Measurements from ENCODE around the gene C20orf202.

Gene C20orf202

DNA sequence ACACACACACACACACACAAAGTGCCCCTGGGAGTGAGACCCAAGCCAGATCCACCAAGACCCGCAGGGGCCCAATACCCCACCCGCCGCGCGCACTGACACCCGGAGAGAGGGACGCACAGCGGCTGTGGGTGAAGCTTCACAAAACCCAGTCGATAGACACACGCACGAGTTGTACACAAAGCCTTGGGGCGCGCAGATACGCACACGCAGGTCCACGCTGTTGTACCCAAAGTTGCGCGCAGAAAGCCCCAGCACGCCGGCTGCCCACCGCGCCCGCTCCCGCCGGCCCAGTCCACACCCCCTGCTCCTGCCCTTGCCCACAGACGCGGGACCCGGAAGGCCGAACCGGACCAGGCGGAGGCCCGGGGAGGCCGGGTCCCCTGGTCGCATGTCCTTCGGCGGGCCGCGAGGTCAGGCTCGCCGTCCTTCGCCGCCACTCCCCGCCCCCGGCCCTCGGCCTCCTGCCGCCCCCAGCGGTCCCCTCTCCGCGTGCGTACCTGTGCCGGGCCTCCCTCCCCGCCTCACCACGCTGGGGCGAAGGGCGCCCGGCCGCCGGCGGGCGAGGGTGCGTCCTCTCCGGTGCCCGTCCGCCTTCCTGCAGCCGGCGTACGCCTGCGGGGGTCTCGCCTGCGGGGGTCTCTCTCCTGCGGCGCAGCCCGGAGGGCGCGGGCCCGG, 18.5 kb upstream of the C20orf202 start, which contains the start of gene TMEM74B:
Gene TMEM74B (minus strand): TSS at position 344 of the 678 bp plus-strand sequence. CDS start 1,180 bp downstream, outside the sequence.
- no peak for DNase-seq (ENCODE audit: low spot score)

DNA sequence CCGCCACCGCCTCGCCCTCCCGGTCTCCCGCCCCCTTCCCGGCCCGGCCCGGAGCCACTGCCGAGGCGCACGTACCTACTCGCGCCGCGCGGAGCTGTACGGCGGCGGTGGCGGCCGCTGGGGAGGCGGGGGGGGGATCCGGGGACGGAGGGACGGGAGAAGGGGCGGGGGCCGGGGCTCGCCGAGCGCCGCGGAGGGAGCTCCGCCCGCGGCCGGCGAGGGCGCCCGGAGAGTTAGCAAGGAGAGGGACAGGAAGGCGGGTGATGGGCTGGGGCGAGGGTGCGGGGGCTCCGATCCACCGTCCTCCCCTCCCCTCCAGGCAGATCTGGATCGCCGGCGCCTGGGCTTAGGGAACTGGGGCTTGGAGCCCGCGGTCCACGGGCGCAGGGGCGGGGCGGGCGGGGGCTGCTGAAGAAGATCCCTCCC, 17.9 kb upstream of the C20orf202 start:
- DNase-seq (ENCODE audit: low spot score) = no peak

DNA sequence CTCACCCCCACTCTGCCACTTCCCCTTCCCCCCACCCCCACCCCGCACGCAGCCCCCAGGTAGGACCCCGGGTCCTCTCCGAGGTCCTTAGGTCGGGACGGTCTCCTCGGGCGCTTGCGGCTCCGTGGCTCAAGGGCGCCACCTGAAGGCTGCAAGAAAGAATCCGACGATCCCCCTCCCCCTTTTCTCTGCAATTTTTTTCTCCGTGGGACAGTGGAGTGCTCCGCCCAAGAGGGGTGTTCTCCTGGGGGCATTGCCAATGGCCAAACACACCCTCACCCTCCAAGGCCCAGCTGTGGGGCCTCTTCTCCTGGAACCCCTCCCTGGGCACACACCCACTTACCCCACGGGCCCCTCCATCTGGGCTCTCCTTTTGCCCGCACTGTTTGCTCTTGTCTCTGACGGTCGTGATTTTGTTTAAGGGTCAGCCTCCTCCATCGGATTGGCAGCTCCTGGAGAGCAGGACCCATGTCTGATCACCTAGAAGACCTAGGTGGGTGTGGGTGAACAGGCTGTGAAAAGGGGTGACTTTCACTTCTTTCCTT, 17.4 kb upstream of the C20orf202 start:
- DNase-seq (ENCODE audit: low spot score) = peak; percentile 8

DNA sequence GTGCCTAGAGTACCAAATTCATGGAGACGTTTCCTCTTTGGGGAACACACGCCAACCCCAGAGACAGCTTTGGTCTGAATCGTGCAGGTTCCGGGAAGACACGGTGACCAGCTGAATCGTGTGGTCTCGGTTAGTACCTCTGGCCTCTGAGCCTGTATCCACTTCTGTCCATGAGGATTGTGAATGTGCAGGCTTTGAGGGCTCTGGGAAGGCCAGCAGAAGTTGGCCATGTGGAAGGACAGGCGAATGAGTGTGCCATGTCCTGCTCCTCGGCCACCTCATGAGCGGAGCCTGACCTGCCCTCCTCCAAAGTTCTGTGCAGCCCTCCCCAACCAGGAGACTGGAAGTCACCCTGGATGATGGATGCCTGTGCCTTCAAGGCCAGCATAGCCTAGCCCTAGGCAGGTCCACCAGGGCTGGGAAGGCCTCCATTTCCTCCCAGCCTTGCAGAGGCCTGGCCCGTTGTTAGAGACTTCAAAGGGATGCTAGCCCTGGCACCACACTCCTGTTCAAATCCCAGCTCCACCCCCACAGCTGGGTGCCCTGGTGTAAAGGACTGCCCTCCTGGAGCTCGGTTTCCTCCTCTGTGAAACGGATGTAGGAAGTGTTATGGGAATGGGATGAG, 16.8 kb upstream of the C20orf202 start:
- no peak for DNase-seq (ENCODE audit: low spot score)

DNA sequence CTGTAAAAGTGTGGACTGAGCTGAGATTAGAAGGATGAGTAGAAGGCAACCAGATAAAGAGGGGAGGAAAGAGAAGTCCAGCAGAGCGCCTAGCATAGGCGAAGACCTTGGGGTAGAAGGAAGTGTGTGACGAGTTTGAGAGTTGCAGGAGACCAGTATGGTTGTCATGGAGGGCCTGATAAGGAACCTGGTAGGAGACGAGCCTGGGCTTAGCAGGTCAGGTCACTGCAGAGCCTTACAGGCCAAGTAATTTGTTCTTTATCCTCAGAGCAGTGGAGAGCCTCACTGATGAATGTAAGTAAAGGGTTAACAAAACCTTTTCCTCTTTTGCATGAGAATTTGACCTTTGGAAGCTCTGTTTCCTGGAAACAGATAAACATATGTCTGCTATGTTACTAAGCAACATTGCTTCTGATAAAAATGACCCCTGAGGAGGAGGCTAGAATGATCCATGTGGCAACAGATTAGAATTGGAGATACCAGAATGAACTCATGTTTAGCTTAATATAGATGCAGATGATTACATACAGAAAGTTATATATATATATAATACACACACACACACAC, 15.6 kb upstream of the C20orf202 start:
- DNase-seq (ENCODE audit: low spot score) = no peak

- no peak for DNase-seq (ENCODE audit: low spot score)
Measured at GRCh38 chr20:1188347-1188746, 14.9 kb upstream of the C20orf202 start.

- DNase-seq (ENCODE audit: low spot score) = no peak
Measured at GRCh38 chr20:1189827-1190226, 13.4 kb upstream of the C20orf202 start.

DNA sequence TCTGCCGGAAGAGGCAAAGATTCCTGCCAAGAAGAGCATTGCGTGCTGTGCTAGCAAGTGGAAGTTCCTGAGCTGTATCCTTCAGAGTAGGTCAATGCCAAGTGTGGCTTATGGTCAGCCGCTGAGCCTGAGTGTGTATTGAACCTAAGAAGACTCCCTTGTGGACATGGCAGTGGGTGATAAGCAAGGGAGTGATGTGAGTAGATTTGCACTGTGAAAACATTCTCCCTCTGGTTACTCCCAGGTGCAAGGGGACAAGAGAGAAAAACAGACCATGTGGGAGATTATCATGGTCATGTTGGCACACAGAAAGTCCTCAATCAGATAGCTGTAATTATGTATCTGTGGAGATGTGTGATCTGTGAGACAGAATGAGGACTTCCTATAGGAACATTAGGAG, 12.4 kb upstream of the C20orf202 start:
- no peak for DNase-seq (ENCODE audit: low spot score)

DNA sequence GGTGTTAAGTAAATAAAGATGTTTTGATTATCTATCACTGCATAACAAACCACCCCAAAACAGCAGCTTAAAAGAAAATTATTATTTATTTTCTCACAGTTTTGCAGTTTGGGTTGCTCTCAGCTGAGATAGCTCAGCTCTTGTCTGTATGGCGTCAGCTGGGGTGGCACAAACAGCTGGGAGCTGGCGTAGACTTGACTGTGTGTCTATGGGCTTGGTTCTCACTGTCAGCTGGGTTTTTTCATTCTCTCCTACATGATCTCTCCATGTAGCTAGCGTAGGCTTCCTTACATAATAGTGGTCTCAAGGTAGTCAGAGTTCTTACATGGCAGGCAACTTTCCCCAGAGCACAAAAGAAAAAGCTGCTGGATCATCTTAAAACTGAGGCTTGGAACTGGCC, 12.0 kb upstream of the C20orf202 start:
- no peak for DNase-seq (ENCODE audit: low spot score)

GRCh38 chr20:1195226-1195625, 8.0 kb upstream of the C20orf202 start:
- no peak for DNase-seq (ENCODE audit: low spot score)

GRCh38 chr20:1196634-1197033, 6.6 kb upstream of the C20orf202 start:
- no peak for DNase-seq (ENCODE audit: low spot score)

DNA sequence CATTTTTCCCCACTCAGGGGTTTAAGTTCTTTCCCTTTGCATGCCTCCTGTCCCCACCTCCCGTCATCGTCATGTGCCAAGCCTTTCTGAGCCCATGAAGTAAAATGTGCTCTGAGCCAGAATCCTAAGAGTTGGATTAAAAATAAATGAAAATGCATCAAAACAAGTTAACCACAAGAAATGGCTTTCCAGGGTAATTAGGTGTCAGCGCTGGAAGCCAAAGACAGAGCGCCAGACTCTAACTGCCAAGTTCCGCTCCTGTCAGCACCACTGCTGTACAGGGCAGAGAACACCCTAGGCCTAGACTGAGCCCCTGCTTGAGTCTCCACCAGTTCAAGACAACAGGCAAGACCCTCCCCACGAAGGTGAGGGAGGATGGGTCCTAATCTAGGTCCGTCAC, 5.5 kb upstream of the C20orf202 start:
- DNase-seq (ENCODE audit: low spot score) = no peak

- no peak for DNase-seq (ENCODE audit: low spot score)
Measured at GRCh38 chr20:1198751-1199150, 4.5 kb upstream of the C20orf202 start.

- no peak for DNase-seq (ENCODE audit: low spot score)
Measured at GRCh38 chr20:1199212-1199873, 3.9 kb upstream of the C20orf202 start.

DNA sequence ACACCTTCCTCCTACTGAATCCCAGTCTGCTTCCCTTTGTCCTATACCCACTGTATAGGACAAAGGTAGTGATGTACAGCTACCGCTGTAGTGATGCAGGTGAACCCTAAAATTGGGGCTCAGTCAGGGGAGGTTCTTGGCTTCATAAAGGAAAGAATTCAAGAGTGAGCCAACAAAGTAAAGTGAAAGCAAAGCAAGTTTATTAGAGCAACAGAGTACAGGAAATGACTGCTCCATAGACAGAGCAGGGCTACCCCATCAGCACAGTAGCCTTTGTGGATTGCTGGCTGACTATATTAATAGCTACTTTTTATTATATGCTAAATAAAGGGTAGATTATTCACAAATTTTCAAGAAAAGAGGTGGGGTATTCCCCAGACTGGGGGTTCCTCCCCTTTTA, 3.3 kb upstream of the C20orf202 start:
- no peak for DNase-seq (ENCODE audit: low spot score)

GRCh38 chr20:1203630-1204029, 376 bp downstream of the C20orf202 start:
- DNase-seq (ENCODE audit: low spot score) = no peak

DNA sequence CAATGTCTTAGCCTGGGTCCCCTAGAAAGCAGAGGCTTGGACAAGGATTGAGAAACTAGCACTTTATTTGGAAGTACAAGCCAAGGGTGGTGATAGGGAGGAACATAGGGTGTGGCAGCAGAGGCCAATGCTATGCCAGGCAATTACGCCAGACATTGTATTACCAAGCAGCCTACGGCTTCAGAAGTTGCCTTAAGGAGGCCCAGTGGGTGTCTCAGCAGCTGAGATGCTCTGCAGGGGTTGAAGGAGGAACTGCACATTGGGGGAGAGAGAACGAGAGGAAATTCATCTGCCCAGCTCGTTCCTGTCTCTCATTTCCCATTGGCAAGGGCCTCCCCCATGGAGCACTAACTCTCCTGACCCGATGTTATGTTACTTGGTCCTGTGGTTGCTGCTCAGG, 859 bp downstream of the C20orf202 start:
- DNase-seq (ENCODE audit: low spot score) = no peak

DNA sequence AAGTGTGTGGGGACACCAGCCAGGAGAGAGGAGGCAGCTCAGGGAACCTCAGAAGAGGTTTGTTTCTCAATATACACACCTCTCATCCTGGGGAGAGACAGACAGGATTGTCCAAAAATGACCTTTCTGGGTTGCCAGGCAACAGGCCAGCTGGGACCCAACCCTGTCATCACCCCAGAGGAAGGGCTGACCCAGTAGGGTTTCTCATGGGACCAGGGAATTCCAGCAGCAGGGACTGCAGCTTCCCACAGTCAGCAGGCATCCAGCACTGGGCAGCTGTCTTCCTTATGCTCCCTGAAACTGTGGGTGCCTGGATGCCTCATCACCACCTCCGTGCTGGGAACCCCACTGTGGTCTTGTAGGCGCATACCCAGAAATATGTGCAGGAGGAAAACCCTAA, 1.3 kb downstream of the C20orf202 start:
- no peak for DNase-seq (ENCODE audit: low spot score)

- DNase-seq (ENCODE audit: low spot score) = no peak
Measured at GRCh38 chr20:1205802-1206201, 2.5 kb downstream of the C20orf202 start.

DNA sequence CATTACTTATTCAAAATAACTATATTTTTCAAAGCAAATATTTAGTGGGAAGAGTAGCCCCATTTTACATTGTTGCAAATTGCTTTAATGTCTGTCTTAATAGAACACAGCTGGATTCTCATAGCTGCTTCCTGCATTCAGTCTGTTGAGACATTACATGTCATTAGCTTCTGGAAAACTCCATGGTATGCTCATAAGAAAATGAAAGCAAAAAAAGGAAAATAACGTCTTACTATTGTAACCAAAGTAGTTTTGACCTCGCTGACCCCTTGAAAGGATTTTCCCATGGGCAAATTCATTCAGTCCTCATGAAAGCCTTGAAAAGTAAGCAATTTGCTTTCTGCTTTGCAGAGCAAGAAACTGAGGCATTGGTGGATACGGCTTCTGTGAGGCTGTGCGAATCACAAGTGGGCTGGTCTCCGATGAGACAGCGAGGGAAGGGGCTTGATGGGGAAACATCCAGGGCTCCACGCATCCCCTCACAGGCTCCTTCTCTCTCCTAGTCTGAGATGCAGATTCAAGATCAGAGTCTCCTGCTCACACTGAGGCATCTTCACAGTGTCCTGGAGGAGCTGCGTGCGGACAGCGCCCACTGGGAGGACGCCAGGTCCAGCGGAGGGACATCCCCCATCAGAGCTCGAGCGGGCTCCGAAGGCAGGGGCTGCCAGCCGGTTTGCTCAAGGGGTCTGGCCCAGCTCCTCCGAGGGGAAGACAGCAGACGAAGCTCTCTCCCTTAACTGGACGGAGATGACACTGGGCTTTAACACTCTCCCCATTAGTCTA, 3.3 kb downstream of the C20orf202 start:
- no peak for DNase-seq (ENCODE audit: low spot score)

GRCh38 chr20:1207293-1207878, 4.1 kb downstream of the C20orf202 start:
- DNase-seq (ENCODE audit: low spot score) = no peak

All from CD4-positive, alpha-beta T cell treated with Interleukin-15 for 4 hours (primary cell).